Measurements from ENCODE around the gene AP4M1. TPM values are rescaled to one million over a fixed set of nuclear protein-coding genes. Genes with fewer than 3 reads are reported as not detected.

Gene AP4M1
- total and polyA plus RNA-seq, 9 donors, result 10.9 to 20.3 (median 14.2) TPM

GRCh38 chr7:100091411-100092181, 9.8 kb upstream of the AP4M1 start:
- no peaks in the 10 kb centered on the region for H3K4me1 ChIP-seq (ENCODE audit: insufficient read depth)
- TF ChIP-seq POLR2A (IDR thresholded peaks at IDR 0.05) (no peak), CTCF (IDR thresholded peaks at IDR 0.05) (no peak), EP300 (IDR thresholded peaks at IDR 0.05) (no peak)
- H3K4me3 ChIP-seq, result no peak overlapping the region
- no peak overlapping the region for H3K27ac ChIP-seq
- intact Hi-C loops (cut with DNase I), result no loop called here
- H3K9me3 ChIP-seq, result no peaks in the 10 kb centered on the region
- 55 to 57% (median 55%) methylated on average over 19 of the region's 19 CpGs for WGBS, 3 donors
- no peaks in the 10 kb centered on the region for H3K36me3 ChIP-seq
- no peaks in the 10 kb centered on the region for H3K27me3 ChIP-seq
- no peak for DNase-seq

GRCh38 chr7:100093054-100093453, 8.4 kb upstream of the AP4M1 start:
- Histone ChIP-seq H3K36me3 (no peaks in the 10 kb centered on the region), H3K4me3 (no peak overlapping the region), H3K27me3 (no peaks in the 10 kb centered on the region), H3K27ac (no peak overlapping the region), H3K4me1 (ENCODE audit: insufficient read depth) (no peaks in the 10 kb centered on the region), H3K9me3 (no peaks in the 10 kb centered on the region)
- TF ChIP-seq CTCF (IDR thresholded peaks at IDR 0.05), result no peak
- intact Hi-C loops (cut with DNase I), result no loop called here
- DNase-seq, result no peak
- 31 to 37% (median 36%) methylated on average over 8 of the region's 8 CpGs for WGBS, 3 donors

GRCh38 chr7:100093498-100093897, 7.9 kb upstream of the AP4M1 start:
- Histone ChIP-seq H3K9me3 (no peaks in the 10 kb centered on the region), H3K4me3 (no peak overlapping the region), H3K27me3 (no peaks in the 10 kb centered on the region), H3K4me1 (ENCODE audit: insufficient read depth) (no peaks in the 10 kb centered on the region), H3K27ac (no peak overlapping the region), H3K36me3 (no peaks in the 10 kb centered on the region)
- DNase-seq, result no peak
- 34 to 39% (median 38%) methylated on average over 9 to 13 of the region's 13 CpGs for WGBS, 3 donors
- TF ChIP-seq CTCF (IDR thresholded peaks at IDR 0.05) (no peak), POLR2A (IDR thresholded peaks at IDR 0.05) (no peak), EP300 (IDR thresholded peaks at IDR 0.05) (no peak)
- intact Hi-C loops (cut with DNase I), result no loop called here

GRCh38 chr7:100093925-100094486, 7.4 kb upstream of the AP4M1 start:
- Histone ChIP-seq H3K36me3 (no peaks in the 10 kb centered on the region), H3K27ac (no peak overlapping the region), H3K9me3 (no peaks in the 10 kb centered on the region), H3K27me3 (no peaks in the 10 kb centered on the region), H3K4me1 (ENCODE audit: insufficient read depth) (no peaks in the 10 kb centered on the region), H3K4me3 (no peak overlapping the region)
- 65 to 76% (median 73%) methylated on average over 16 of the region's 16 CpGs for WGBS, 3 donors
- TF ChIP-seq CTCF (IDR thresholded peaks at IDR 0.05) (no peak), EP300 (IDR thresholded peaks at IDR 0.05) (no peak), POLR2A (IDR thresholded peaks at IDR 0.05) (no peak)
- DNase-seq, result no peak
- intact Hi-C loops (cut with DNase I), result no loop called here

Measured in ovary (tissue), 9 donors.